Bone marrow (tissue), 2 donors: Measurements from ENCODE around the gene NPHS1.
"Not testable (repeated sequence)": the region's sequence is repeated elsewhere in the genome, so short reads cannot be mapped to it uniquely, and the experiment has no call there.

Experiments used
- DNase-seq, 2 donors: peaks; one replicate each; lab custom pipeline; 2025; lab: John Stamatoyannopoulos, UW

Gene NPHS1

GRCh38 chr19:35874392-35874930, 22.2 kb upstream of the NPHS1 start:
- no peak for DNase-seq

GRCh38 chr19:35872180-35872579, 19.9 kb upstream of the NPHS1 start:
- DNase-seq: no peak

GRCh38 chr19:35871611-35872010, 19.3 kb upstream of the NPHS1 start:
- no peak for DNase-seq

GRCh38 chr19:35870798-35871197, 18.5 kb upstream of the NPHS1 start:
- no peak for DNase-seq

GRCh38 chr19:35870124-35870736, 17.9 kb upstream of the NPHS1 start:
- DNase-seq: not testable (repeated sequence)

- peak in 1 of 2 donors; percentile 23 for DNase-seq
Measured at GRCh38 chr19:35869327-35870123, 17.2 kb upstream of the NPHS1 start.

GRCh38 chr19:35868823-35869326, 16.6 kb upstream of the NPHS1 start:
- no peak for DNase-seq

GRCh38 chr19:35868172-35868822, 16.0 kb upstream of the NPHS1 start, which contains the start of gene APLP1:
Gene APLP1, plus strand, starts transcription at chr19:35868574. Its CDS starts 63 bp downstream, at chr19:35868637.
- no peak for DNase-seq

GRCh38 chr19:35863018-35863417, 10.7 kb upstream of the NPHS1 start:
- no peak for DNase-seq

GRCh38 chr19:35862528-35862927, 10.2 kb upstream of the NPHS1 start:
- DNase-seq: no peak

GRCh38 chr19:35861640-35862160, 9.4 kb upstream of the NPHS1 start:
- DNase-seq: no peak

- no peak for DNase-seq
Measured at GRCh38 chr19:35860818-35861639, 8.7 kb upstream of the NPHS1 start.

- DNase-seq: no peak
Measured at GRCh38 chr19:35860436-35860817, 8.1 kb upstream of the NPHS1 start.

- DNase-seq: no peak
Measured at GRCh38 chr19:35859414-35859813, 7.1 kb upstream of the NPHS1 start.

- DNase-seq: no peak
Measured at GRCh38 chr19:35858311-35858710, 6.0 kb upstream of the NPHS1 start.

- peak in 1 of 2 donors; percentile 20 for DNase-seq
Measured at GRCh38 chr19:35856546-35857149, 4.3 kb upstream of the NPHS1 start, which contains the start of gene KIRREL2. Gene KIRREL2, plus strand, starts transcription at chr19:35856911. Its CDS starts 209 bp downstream, at chr19:35857120.

- no peak for DNase-seq
Measured at GRCh38 chr19:35853038-35853756, 893 bp upstream of the NPHS1 start.

- DNase-seq: no peak
Measured at GRCh38 chr19:35851213-35852028, 883 bp downstream of the NPHS1 start.

- no peak for DNase-seq
Measured at GRCh38 chr19:35848919-35849505, 3.3 kb downstream of the NPHS1 start.
